Hematopoietic multipotent progenitor cell (in vitro differentiated cells): ENCODE results near the gene IL26. TPM values are rescaled to one million over a fixed set of nuclear protein-coding genes. Genes with fewer than 3 reads are reported as not detected.
"Not testable (repeated sequence)": the region's sequence is repeated elsewhere in the genome, so short reads cannot be mapped to it uniquely, and the experiment has no call there.

Experiments used
- DNase-seq, 3 donors: peaks; one replicate each; pipeline ENCODE4 v3.0.0-alpha.2; 2011 to 2015; ENCODE audit warnings: low read depth in 2 of 3, low spot score in 2 of 3
- total RNA-seq: library from RNA; depleted of rRNA; stranded (reverse); fragments of >200 nt; gene quantifications from one replicate; pipeline ENCODE4 v1.2.3, GENCODE V29; 2012

The IL26 gene
- total RNA-seq, 1 donor, result not detected

GRCh38 chr12:68203460-68203875, 22.1 kb downstream of the IL26 start:
- no peak for DNase-seq

GRCh38 chr12:68200854-68201253, 24.8 kb downstream of the IL26 start:
- DNase-seq, result no peak

GRCh38 chr12:68199127-68199526, 26.5 kb downstream of the IL26 start:
- no peak for DNase-seq

- DNase-seq, result no peak
Measured at GRCh38 chr12:68198507-68199086, 27.0 kb downstream of the IL26 start.

GRCh38 chr12:68190301-68190700, 35.3 kb downstream of the IL26 start:
- no peak for DNase-seq

- DNase-seq, result no peak
Measured at GRCh38 chr12:68189821-68190242, 35.8 kb downstream of the IL26 start.

GRCh38 chr12:68185598-68185997, 40.0 kb downstream of the IL26 start:
- DNase-seq, result no peak

- peak in 1 of 3 donors; percentile 5 for DNase-seq
Measured at GRCh38 chr12:68180792-68181744, 44.5 kb downstream of the IL26 start.

GRCh38 chr12:68178774-68179439, 46.7 kb downstream of the IL26 start:
- no peak for DNase-seq

- DNase-seq, result no peak
Measured at GRCh38 chr12:68178184-68178583, 47.4 kb downstream of the IL26 start.

- no peak for DNase-seq
Measured at GRCh38 chr12:68177562-68177961, 48.0 kb downstream of the IL26 start.

- DNase-seq, result no peak
Measured at GRCh38 chr12:68176257-68176656, 49.4 kb downstream of the IL26 start.

- peak in 2 of 3 donors; percentile 10 to 58 for DNase-seq
Measured at GRCh38 chr12:68175557-68176061, 50.0 kb downstream of the IL26 start.

GRCh38 chr12:68174761-68175160, 50.8 kb downstream of the IL26 start:
- DNase-seq, result not testable (repeated sequence)

- no peak for DNase-seq
Measured at GRCh38 chr12:68173792-68174191, 51.8 kb downstream of the IL26 start.

- no peak for DNase-seq
Measured at GRCh38 chr12:68170726-68171125, 54.9 kb downstream of the IL26 start.

GRCh38 chr12:68169213-68169889, 56.3 kb downstream of the IL26 start:
- no peak for DNase-seq

- DNase-seq, result no peak
Measured at GRCh38 chr12:68166317-68166831, 59.2 kb downstream of the IL26 start.

- no peak for DNase-seq
Measured at GRCh38 chr12:68163560-68164081, 62.0 kb downstream of the IL26 start.

GRCh38 chr12:68162374-68162773, 63.2 kb downstream of the IL26 start:
- DNase-seq, result no peak
